HepG2 (cell line): ENCODE measurements around the gene RABGAP1L. TPM values are rescaled to one million over a fixed set of nuclear protein-coding genes. Genes with fewer than 3 reads are reported as not detected.

ENCODE experiments used
- ATAC-seq: fragments of 200-7000 bp; cut with Tn5 transposase; 3 replicates; pipeline ENCODE4 v1.9.1; 2020; ENCODE audit warnings: mild to moderate bottlenecking, moderate library complexity
- BruUV-seq: library from RNA; stranded (reverse); fragments of 400-500 nt; replicated peaks from 2 replicates; lab custom pipeline; 2021; lab: Mats Ljungman, UMichigan
- CTCF ChIA-PET: fragments of 300-600 bp; formaldehyde crosslinking; extraction: SDS; loops from one replicate; lab custom pipeline; 2021; ENCODE audit warnings: low total read pairs, inconsistent platforms, low intra/inter-chr PET ratio; lab: Yijun Ruan, JAX
- POLR2A ChIA-PET: fragments of 350-600 bp; sonication (Branson Sonifier 250); formaldehyde crosslinking; loops from one replicate; lab custom pipeline; 2020; ENCODE audit warnings: antibody characterized with exemption, inconsistent platforms; lab: Yijun Ruan, JAX
- DNase-seq: peaks from one replicate; pipeline ENCODE4 v3.0.0-alpha.2; 2015; ENCODE audit warnings: low spot score
- FAIRE-seq: peaks from 3 replicates; lab custom pipeline; 2011; peaks lifted over from hg19 to GRCh38; lab: Jason Lieb, UNC
- H2AFZ ChIP-seq: one replicate; pipeline ENCODE4 v1.6.1; 2011; ENCODE audit warnings: low read length, inconsistent platforms
- H3K27ac ChIP-seq: fragments of 300-600 bp; 3 replicates; pipeline ENCODE4 v1.8.0; 2011; ENCODE audit warnings: mixed run types, mild to moderate bottlenecking, mixed read lengths, low read length, inconsistent platforms; ENCODE audit not compliant: insufficient read depth; ENCODE audit errors: extremely low read length
- H3K27me3 ChIP-seq, 2 experiments: fragments of 200-600 bp in 1 of 2; 2 replicates in 1 of 2; 3 replicates in 1 of 2; pipeline versions ENCODE4 v1.6.0 to v1.8.0; 2011; ENCODE audit warnings: low read length in 2 of 2, mild to moderate bottlenecking in 2 of 2, moderate library complexity in 2 of 2, inconsistent platforms in 1 of 2; ENCODE audit not compliant: insufficient read depth in 2 of 2, control insufficient read depth in 1 of 2
- H3K36me3 ChIP-seq, 2 experiments: fragments of 200-600 bp in 1 of 2; replicated peaks in 1 of 2; 2 replicates in 1 of 2; 3 replicates in 1 of 2; pipeline versions ENCODE4 v1.5.1 to v1.8.0; 2011; ENCODE audit warnings: low read length in 2 of 2, inconsistent platforms in 1 of 2; ENCODE audit not compliant: insufficient read depth in 2 of 2, control insufficient read depth in 1 of 2
- H3K4me1 ChIP-seq: 2 replicates; pipeline ENCODE4 v1.5.1; 2012; ENCODE audit warnings: low read length, inconsistent platforms; ENCODE audit not compliant: insufficient read depth
- H3K4me2 ChIP-seq: 2 replicates; pipeline ENCODE4 v1.6.0; 2011; ENCODE audit warnings: low read depth, low read length, inconsistent platforms
- H3K4me3 ChIP-seq, 3 experiments: fragments of 200-600 bp in 1 of 3; sonication (generic), shearing (Covaris generic) in 1 of 3; replicated peaks in 1 of 3; 2 replicates each; pipeline ENCODE4 v1.5.1; 2011 to 2016; ENCODE audit warnings: low read length in 3 of 3, inconsistent platforms in 2 of 3, low read depth in 2 of 3, mild to moderate bottlenecking in 2 of 3, control low read depth in 1 of 3, mixed read lengths in 1 of 3; ENCODE audit not compliant: insufficient read depth in 1 of 3
- H3K79me2 ChIP-seq: one replicate; pipeline ENCODE4 v1.6.1; 2011; ENCODE audit warnings: low read length, inconsistent platforms; ENCODE audit not compliant: insufficient read depth
- H3K9ac ChIP-seq: 2 replicates; pipeline ENCODE4 v1.6.0; 2011; ENCODE audit warnings: mild to moderate bottlenecking, low read depth, low read length, inconsistent platforms; ENCODE audit not compliant: insufficient read depth
- H3K9me3 ChIP-seq: 2 replicates; pipeline ENCODE4 v1.5.1; 2012; ENCODE audit warnings: mild to moderate bottlenecking, low read length
- H4K20me1 ChIP-seq: 2 replicates; pipeline ENCODE4 v1.6.0; 2011; ENCODE audit warnings: inconsistent platforms, mild to moderate bottlenecking, low read length, moderate library complexity; ENCODE audit not compliant: insufficient read depth
- CCAR2 ChIP-seq: fragments of 200-400 bp; formaldehyde crosslinking; optimal IDR thresholded peaks from 2 replicates; pipeline ENCODE3; 2018; ENCODE audit warnings: low read depth, mild to moderate bottlenecking, low read length, moderate library complexity
- HDAC2 ChIP-seq: sonication (generic); formaldehyde crosslinking; IDR thresholded peaks from 2 replicates; pipeline ENCODE4 v1.4.0; 2020; ENCODE audit warnings: missing genetic modification reagents
- IRX3 ChIP-seq: sonication (generic); formaldehyde crosslinking; IDR thresholded peaks from 2 replicates; pipeline ENCODE4 v1.8.1; 2023; ENCODE audit warnings: mild to moderate bottlenecking, low read depth, missing genetic modification reagents, borderline replicate concordance
- SOX6 ChIP-seq, 2 experiments: fragments of 450-650 bp in 1 of 2; sonication (generic) in 1 of 2; formaldehyde crosslinking in 1 of 2; IDR thresholded peaks; 2 replicates each; pipeline versions ENCODE4 v1.4.0 to v1.6.1; 2017 to 2020; ENCODE audit warnings: antibody characterized with exemption in 1 of 2, mild to moderate bottlenecking in 1 of 2, missing genetic modification reagents in 1 of 2
- ZNF274 ChIP-seq: sonication (generic); formaldehyde crosslinking; IDR thresholded peaks from 2 replicates; pipeline ENCODE4 v1.5.1; 2020; ENCODE audit warnings: mild to moderate bottlenecking, missing genetic modification reagents
- ZNF615 ChIP-seq: sonication (generic); formaldehyde crosslinking; IDR thresholded peaks from 2 replicates; pipeline ENCODE4 v1.5.0; 2020; ENCODE audit warnings: mild to moderate bottlenecking, missing genetic modification reagents, borderline replicate concordance
- WGBS: methylation state at CpG from one replicate; pipeline ENCODE4 v1.1.6; 2017; ENCODE audit warnings: low lambda C conversion rate; 5-methylcytosine and 5-hydroxymethylcytosine counted together
- in situ Hi-C: cut with HindIII; loops from 2 replicates; pipeline ENCODE4 v1.10.0; 2017; ENCODE audit warnings: low pct_unique_long_range_greater_than_20kb; ENCODE audit not compliant: extremely low pct_ligation_motif_present
- intact Hi-C: fragments of 100-400 bp; cut with micrococcal nuclease; formaldehyde crosslinking; loops from one replicate; pipeline ENCODE4 v1.10.0; 2022; ENCODE audit not compliant: unreplicated experiment
- polyA plus RNA-seq, 8 experiments: library from polyadenylated mRNA; depleted of rRNA in 3 of 8; stranded (reverse) in 7 of 8; unstranded in 1 of 8; fragments of >200 nt; fragmentation: Illumina TruSeq in 4 of 8; extraction: Trizol in 4 of 8; gene quantifications; 2 replicates each; pipeline versions ENCODE4 v1.2.1 to v1.2.3, GENCODE V29; 2011 to 2016; ENCODE audit warnings: low read depth in 4 of 8, missing spikeins in 1 of 8, mixed read lengths in 1 of 8; ENCODE audit not compliant: insufficient read depth in 1 of 8
- total RNA-seq, 5 experiments: library from RNA; depleted of rRNA; stranded (reverse); fragments of >200 nt; fragmentation: Illumina TruSeq; extraction: Trizol; gene quantifications; 2 replicates each; pipeline ENCODE4 v1.2.3, GENCODE V29; 2016; ENCODE audit warnings: low read depth in 1 of 5
- TF ChIP-seq, protein P1 (sequence below): fragments of 450-650 bp; IDR thresholded peaks from 2 replicates; pipeline ENCODE4 v1.6.1; 2017; ENCODE audit warnings: mild to moderate bottlenecking
- TF ChIP-seq, protein P2 (sequence below): sonication (generic); formaldehyde crosslinking; IDR thresholded peaks from 2 replicates; pipeline ENCODE4; 2020; ENCODE audit warnings: missing genetic modification reagents, mild to moderate bottlenecking, borderline replicate concordance

The RABGAP1L gene
- total and polyA plus RNA-seq, 2 of the 13 experiments (the other 11 are each of a cell fraction or from before 2014, with no cell fraction given): 7.9 to 22.6 TPM

DNA sequence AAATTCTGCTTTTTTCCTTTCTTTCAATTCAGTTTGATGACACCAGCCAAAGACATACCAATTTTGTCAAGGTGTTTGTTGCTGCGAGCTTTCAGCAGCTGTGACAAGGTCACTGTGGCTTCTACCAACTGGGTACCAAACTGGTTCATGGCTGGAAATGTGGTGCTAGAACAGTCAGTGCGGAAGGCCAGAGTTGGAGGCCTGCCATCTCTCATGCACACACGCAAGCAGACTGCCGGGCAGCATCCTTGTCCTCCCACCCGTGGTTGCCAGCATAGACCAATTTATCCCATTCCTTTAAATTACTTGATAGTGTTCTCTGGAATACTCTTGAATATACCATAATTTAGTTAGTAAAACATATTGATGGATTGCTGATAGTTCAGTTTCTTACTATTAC is 208.6 kb downstream of the RABGAP1L start (continued):
- TF ChIP-seq, protein P1, sequence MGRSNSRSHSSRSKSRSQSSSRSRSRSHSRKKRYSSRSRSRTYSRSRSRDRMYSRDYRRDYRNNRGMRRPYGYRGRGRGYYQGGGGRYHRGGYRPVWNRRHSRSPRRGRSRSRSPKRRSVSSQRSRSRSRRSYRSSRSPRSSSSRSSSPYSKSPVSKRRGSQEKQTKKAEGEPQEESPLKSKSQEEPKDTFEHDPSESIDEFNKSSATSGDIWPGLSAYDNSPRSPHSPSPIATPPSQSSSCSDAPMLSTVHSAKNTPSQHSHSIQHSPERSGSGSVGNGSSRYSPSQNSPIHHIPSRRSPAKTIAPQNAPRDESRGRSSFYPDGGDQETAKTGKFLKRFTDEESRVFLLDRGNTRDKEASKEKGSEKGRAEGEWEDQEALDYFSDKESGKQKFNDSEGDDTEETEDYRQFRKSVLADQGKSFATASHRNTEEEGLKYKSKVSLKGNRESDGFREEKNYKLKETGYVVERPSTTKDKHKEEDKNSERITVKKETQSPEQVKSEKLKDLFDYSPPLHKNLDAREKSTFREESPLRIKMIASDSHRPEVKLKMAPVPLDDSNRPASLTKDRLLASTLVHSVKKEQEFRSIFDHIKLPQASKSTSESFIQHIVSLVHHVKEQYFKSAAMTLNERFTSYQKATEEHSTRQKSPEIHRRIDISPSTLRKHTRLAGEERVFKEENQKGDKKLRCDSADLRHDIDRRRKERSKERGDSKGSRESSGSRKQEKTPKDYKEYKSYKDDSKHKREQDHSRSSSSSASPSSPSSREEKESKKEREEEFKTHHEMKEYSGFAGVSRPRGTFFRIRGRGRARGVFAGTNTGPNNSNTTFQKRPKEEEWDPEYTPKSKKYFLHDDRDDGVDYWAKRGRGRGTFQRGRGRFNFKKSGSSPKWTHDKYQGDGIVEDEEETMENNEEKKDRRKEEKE: no peak

DNA sequence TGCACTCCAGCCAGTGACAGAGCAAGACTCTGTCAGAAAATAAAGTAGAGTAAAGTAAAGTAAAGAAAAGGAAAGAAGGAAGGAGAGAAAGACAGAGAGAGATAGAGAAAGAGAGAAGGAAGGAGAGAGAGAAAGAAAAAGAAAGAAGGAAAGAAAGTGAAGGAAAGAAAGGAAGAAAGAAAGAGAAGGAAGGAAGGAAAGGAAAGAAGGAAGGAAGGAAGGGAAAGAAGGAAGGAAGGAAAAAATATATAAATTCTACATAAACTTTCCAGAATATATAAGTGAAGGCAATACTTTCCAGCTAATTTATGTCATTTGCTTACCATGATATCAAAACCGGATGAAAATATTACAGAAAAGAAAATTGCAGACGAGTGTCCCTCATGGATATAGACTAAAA is 216.7 kb downstream of the RABGAP1L start:
- in situ Hi-C loops (no loop called here), intact Hi-C loops (no loop called here)
- Histone ChIP-seq H3K27me3 (no peaks in the 10 kb centered on the region), H3K9ac (no peak overlapping the region), H3K4me2 (no peak overlapping the region), H3K4me1 (no peaks in the 10 kb centered on the region), H3K27ac (no peak overlapping the region), H2AFZ (no peak overlapping the region), H3K9me3 (no peaks in the 10 kb centered on the region), H4K20me1 (no peaks in the 10 kb centered on the region), H3K4me3 (no peak overlapping the region), H3K79me2 (no peaks in the 10 kb centered on the region), H3K36me3 (no peaks in the 10 kb centered on the region; a peak in 1 of 5 replicates)
- no TSS peak for BruUV-seq
- POLR2A ChIA-PET: no interaction called here
- 95% methylated on average over 2 of the region's 2 CpGs for WGBS
- CTCF ChIA-PET: no interaction called here
- TF ChIP-seq, protein P2, sequence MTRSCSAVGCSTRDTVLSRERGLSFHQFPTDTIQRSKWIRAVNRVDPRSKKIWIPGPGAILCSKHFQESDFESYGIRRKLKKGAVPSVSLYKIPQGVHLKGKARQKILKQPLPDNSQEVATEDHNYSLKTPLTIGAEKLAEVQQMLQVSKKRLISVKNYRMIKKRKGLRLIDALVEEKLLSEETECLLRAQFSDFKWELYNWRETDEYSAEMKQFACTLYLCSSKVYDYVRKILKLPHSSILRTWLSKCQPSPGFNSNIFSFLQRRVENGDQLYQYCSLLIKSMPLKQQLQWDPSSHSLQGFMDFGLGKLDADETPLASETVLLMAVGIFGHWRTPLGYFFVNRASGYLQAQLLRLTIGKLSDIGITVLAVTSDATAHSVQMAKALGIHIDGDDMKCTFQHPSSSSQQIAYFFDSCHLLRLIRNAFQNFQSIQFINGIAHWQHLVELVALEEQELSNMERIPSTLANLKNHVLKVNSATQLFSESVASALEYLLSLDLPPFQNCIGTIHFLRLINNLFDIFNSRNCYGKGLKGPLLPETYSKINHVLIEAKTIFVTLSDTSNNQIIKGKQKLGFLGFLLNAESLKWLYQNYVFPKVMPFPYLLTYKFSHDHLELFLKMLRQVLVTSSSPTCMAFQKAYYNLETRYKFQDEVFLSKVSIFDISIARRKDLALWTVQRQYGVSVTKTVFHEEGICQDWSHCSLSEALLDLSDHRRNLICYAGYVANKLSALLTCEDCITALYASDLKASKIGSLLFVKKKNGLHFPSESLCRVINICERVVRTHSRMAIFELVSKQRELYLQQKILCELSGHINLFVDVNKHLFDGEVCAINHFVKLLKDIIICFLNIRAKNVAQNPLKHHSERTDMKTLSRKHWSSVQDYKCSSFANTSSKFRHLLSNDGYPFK (CRISPR knock-in tag): no peak
- no peak for TF ChIP-seq SOX6 (IDR thresholded peaks at IDR 0.05)
- TF ChIP-seq SOX6 (CRISPR knock-in tag; IDR thresholded peaks at IDR 0.05): no peak
- TF ChIP-seq HDAC2: no peak
- TF ChIP-seq CCAR2: no peak
- TF ChIP-seq IRX3 (CRISPR knock-in tag): no peak
- TF ChIP-seq ZNF615 (CRISPR knock-in tag): no peak
- TF ChIP-seq ZNF274 (CRISPR knock-in tag): no peak
- no peak for FAIRE-seq
- ATAC-seq: no peak
- DNase-seq: no peak
